ENCODE measurements around the gene SUPT3H.

SUPT3H gene

DNA sequence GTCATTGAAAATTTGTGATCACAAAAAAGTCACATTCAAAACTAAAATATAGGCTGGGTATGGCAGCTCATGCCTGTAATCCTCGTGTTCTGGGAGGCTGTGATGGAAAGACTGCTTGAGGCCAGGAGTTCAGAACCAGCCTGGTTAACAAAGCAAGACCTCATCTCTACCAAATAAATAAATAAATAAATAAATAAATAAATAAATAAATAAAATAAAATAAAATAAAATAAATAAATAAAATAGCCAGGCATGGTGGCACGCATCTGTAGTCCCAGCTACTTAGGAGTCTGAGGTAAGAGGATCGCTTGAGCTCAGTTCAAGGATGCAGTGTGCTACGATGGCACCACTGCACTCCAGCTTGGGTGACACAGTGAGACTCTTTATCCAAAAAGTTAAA lies 392.7 kb downstream of the SUPT3H start:
- no peak for DNase-seq

DNA sequence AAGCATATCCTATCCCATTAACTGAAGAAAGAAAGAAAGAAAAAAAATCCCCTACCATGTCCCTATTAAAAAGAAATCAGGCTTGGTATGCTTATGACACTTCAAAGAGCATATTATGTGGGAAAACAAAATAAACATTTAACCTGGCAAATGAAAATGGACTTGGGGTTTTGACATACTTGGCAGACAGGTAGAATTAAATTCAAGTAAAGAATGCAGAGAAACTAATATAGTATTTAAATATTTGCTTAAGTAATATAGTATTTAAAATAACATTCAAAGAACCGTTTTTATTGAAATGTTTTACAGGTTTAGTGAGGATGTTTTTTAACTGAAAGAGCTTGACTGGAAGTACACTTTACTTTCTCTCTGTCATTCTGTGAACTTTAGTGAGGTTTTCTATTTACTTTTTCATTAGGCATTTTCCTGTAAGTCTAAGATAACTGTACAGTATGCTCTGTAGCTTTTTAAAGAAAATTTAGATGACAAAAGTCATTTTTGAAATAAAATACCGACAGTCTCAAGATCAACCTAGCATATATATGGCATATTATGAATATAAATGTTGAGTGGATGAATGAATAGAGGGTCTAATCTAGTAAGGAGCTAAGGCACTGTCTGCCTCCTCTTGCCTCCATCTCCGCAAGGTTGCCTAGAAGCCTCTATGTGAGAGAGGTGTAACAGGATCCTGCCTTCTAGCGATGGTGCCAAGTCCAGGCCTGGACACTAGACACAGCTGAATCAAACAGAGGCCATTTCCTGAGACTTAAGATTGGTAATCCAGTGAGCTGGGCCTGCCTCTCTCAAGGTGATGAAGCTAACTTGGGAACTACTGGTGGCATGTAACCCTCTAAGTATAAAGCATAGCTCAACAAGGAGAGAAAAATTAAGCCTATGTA lies 394.0 kb downstream of the SUPT3H start:
- DNase-seq, result no peak

GRCh38 chr6:44980841-44981240 lies 396.9 kb downstream of the SUPT3H start:
- DNase-seq, result no peak

DNA sequence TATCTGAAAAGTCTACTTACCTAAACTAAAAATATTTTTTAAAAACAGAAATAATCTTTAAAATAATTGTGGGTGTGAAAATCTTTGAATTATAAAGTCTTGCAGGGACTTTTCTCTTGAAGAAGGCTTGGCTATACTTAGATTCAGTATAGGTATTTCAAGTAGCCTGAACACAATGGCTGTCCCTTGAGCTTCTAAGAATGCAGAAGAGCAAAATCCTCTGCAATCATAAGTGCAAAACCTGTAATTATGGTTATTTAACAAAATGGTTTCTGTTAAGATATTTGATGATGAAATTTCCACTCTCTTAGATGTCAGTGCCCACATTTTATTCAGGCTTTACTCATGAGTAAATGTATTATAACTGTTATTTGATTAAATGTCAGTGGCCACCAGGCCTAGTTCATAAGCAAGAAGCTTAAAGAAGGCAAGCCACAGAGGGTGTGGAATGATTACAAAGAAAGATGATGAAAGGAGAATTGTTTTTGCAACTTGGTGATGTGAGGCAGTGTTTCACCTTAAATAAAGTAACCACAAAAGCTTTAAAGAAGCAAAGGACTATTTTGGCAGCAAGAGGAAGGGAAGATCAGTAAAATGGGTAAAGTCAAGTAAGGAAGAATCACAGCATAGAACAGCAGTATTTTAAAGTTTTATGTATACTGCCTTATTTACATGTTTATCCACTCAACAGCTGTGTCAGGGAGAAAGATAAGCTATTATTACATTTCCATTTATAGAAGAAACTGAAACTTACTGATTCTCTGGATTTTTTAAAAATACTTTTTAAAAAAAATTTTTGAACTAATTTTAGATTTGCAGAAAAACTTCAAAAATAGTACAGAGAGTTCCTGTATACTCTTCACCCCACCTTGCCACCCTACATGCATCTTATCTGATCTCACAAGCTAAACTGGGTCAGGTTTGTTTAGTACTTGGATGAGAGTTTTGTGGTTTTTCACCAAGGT lies 400.8 kb downstream of the SUPT3H start:
- DNase-seq, result peak; percentile 18

- no peak for DNase-seq
Measured at GRCh38 chr6:44974511-44974910, 403.2 kb downstream of the SUPT3H start.

DNA sequence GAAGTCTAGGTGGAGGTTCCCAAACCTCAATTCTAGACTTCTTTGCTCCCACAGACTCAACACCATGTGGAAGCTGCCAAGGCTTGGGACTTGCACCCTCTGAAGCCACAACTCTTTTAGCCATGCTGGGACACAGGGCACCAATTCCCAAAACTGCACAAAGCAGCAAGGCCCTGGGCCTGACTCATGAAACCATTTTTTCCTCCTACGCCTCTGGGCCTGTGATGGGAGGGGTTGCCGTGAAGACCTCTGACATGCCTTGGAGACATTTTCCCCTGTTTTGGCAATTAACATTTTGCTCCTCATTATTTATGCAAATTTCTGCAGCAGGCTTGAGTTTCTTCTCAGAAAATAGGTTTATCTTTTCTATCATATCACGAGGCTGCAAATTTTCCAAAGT lies 405.0 kb downstream of the SUPT3H start:
- DNase-seq, result no peak

GRCh38 chr6:44969446-44970185 lies 408.1 kb downstream of the SUPT3H start:
- DNase-seq, result no peak

GRCh38 chr6:44967481-44967880 lies 410.3 kb downstream of the SUPT3H start:
- no peak for DNase-seq

GRCh38 chr6:44966449-44967092 lies 411.2 kb downstream of the SUPT3H start:
- peak; percentile 63 for DNase-seq

DNA sequence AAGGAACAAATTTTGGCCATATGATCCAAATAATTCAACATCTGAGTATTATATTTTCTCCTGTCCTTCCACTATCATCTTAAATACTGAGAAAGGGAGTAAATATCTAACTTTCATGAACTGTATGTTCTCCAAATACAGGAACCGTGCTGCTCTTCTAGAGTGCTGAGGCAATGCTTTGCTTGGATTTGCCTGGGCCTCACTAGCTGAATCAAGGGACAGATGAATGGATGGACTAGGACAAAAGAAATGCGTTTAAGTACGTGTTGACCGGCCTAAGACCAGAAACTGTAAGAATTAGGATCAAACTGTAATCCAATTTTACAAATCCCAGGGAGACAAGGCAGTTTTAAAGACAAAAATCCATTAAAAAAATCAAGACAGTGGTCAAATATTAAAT lies 412.0 kb downstream of the SUPT3H start:
- no peak for DNase-seq

- no peak for DNase-seq
Measured at GRCh38 chr6:44960898-44961297, 416.8 kb downstream of the SUPT3H start.

DNA sequence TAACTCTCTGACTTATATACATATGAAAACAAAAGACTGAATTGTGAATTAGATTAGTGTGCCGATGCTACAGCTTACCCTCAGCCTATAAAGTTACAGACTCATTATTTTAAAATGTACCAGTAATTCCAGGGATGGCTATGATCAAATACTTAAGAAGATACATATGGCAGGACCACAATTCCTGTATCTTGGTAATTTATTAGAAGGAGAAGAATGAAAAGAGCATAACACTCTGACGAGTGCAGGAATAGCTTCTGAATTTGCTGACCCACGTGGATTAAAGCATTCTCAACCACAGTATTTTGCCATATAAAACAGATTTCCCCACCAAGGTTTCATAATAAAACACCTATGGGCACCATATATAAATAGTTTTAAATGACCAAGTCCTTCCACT lies 418.1 kb downstream of the SUPT3H start:
- no peak for DNase-seq

- DNase-seq, result no peak
Measured at GRCh38 chr6:44957156-44957555, 420.6 kb downstream of the SUPT3H start.

- peak; percentile 44 for DNase-seq
Measured at GRCh38 chr6:44956396-44956795, 421.3 kb downstream of the SUPT3H start.

DNA sequence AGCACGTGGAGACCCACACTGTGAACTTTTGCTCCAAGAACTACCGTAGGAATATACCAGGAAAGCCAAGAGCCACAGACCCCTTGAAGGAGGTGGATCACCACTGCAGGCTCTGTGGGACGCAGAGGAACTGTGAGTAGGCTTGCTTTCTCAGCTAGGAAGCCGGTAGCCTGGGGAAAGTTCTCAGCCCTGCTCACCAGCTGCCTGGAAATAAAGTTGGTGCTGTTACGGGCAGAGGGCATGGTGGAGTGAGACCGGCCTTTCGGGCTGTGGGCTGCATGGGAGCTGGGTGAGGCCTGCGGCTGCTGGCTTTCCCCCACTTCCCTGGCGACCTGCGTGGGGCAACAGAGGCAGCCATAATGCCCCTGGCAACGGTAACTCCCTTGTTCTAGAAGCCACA lies 422.6 kb downstream of the SUPT3H start:
- DNase-seq, result no peak

DNA sequence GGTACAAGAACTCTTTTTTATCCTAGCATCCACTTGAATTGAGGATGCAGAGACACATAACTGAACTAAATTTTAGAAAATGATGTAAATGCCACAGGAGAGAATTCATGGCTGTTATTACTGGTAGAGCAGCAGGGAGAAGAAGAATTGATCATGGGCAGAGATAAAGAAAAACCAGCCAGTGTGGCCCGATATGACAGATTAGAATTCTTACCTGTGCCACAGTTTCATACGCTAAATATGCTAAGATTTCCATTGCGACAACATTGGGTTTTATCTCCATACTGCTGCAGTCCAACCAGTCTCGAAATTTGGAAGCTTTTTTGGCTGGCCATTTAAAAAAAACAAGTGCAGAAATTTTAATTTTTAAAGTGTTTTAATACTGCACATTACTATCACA lies 423.5 kb downstream of the SUPT3H start:
- no peak for DNase-seq

DNA sequence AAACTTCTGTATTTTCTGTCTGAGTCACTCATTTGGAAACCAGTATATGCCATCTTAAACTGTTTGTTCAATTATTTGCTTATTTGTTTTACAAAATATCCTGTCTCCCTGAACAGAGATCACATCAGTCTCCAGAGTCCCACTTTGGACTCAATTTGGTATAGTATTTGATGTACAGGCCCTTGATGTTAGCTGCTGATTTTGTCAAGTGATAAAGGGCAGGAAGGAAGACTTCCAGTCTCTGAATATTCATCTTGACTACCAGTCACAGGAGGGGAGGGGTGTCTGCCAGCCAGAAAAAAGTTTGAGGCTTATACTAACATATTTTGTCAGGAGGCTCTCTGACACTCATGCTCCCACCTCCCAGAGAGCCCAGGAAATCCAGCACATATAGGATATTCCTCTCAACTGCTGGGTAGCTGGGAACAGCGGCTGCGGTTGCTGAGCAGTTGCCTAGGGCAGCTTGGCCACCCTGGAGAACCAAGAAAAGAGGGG lies 426.4 kb downstream of the SUPT3H start:
- no peak for DNase-seq

DNA sequence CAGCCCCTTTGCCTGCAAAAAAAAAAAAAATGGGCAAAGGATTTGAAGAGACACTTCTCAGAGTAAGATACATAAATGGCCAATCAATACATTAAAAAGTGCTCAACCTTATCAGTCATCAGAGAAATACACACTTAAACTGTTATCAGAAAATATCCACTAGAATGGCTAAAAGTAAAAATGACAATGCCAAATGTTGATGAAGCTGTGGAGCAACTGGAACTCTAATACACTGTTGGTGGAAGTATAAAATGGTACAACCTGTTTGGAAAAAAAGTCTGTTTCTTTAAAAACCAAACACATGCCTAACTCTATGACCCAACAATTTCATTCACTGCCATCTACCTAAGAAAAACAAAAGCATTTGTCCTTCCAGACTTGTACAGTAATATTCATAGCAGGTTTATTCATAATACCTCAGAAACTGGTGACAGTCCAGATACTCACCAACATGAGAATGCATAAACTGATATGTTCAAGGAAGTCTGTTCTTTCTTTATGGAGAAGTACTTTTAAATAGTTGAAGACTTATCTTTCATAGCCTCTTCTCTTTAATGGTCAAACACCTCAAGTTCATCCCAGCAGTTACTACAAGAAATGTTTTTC lies 428.0 kb downstream of the SUPT3H start:
- DNase-seq, result no peak

DNA sequence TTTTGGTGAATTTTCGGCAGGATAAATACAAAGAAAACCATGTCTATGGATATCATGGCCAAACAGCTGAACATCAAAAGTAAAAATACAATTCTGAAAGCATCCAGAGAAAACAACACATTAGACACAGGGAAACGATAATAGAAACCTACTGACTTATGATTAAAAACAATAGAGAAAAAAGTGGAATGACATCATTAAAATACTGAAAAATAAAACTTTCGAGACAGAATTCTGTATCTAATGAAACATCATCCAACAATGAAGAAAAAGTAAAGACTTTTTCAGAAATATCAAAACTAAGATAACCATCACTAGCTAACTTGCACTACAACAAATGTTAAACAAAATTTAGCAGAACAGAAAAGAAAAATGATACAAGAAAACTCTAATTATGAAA lies 434.2 kb downstream of the SUPT3H start:
- no peak for DNase-seq

- no peak for DNase-seq
Measured at GRCh38 chr6:44942798-44943197, 434.9 kb downstream of the SUPT3H start.

GRCh38 chr6:44942201-44942600 lies 435.5 kb downstream of the SUPT3H start:
- DNase-seq, result no peak

DNA sequence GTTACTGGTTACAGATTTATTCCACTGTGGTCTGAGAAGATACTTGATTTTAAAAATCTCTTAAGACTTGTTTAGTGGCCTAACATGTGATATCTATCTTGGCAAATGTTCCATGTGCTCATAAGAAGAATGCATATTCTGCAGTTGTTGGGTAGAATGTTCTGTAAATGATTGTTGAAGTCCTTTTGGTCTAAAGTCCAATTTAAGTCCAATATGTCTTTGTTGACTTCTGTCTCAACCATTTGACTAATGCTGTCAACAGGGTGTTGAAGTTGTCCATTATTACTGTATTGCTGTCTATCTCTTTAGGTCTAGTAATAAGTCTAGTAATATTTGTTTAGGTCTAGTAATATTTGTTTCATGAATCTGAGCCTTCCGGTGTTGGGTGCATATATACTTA lies 437.4 kb downstream of the SUPT3H start:
- no peak for DNase-seq
